Lung (tissue), 12 donors: ENCODE measurements around the gene PRDM16. TPM values are rescaled to one million over a fixed set of nuclear protein-coding genes. Genes with fewer than 3 reads are reported as not detected.
A peak's percentile ranks its signal among the peaks of the same experiment; 100 is the strongest.

Experiments
- ATAC-seq: fragments of 200-7000 bp; cut with Tn5 transposase; one replicate; pipeline ENCODE4 v1.9.1; 2020; ENCODE audit warnings: moderate number of reproducible peaks; ENCODE audit not compliant: insufficient read depth, low FRiP score
- DNase-seq, 3 donors: peaks; one replicate each; pipeline ENCODE4 v3.0.0-alpha.2; 2013 to 2017
- H3K27ac ChIP-seq, 2 donors: one replicate each; pipeline ENCODE4 v1.5.1; 2013; ENCODE audit warnings: mild to moderate bottlenecking in 2 of 2, moderate library complexity in 2 of 2, control low read depth in 1 of 2, inconsistent platforms in 1 of 2, low read depth in 1 of 2, low read length in 1 of 2
- H3K27me3 ChIP-seq, 3 donors: one replicate each; pipeline ENCODE4 v1.5.1; 2013; ENCODE audit warnings: low read length in 2 of 3; ENCODE audit not compliant: control insufficient read depth in 3 of 3, insufficient read depth in 3 of 3
- H3K36me3 ChIP-seq, 4 donors: one replicate each; pipeline ENCODE4 v1.5.1; 2013; ENCODE audit warnings: low read length in 4 of 4, mild to moderate bottlenecking in 1 of 4, moderate library complexity in 1 of 4; ENCODE audit not compliant: control insufficient read depth in 4 of 4, insufficient read depth in 4 of 4
- H3K4me1 ChIP-seq, 5 donors: one replicate each; pipeline ENCODE4 v1.5.1; 2013; ENCODE audit warnings: low read length in 5 of 5, mild to moderate bottlenecking in 2 of 5, moderate library complexity in 1 of 5; ENCODE audit not compliant: control insufficient read depth in 5 of 5, insufficient read depth in 5 of 5
- H3K4me3 ChIP-seq: one replicate; pipeline ENCODE4 v1.5.1; 2013; ENCODE audit warnings: mild to moderate bottlenecking, control low read depth, moderate library complexity
- H3K9ac ChIP-seq, 2 donors: one replicate each; pipeline ENCODE4 v1.5.1; 2013; ENCODE audit warnings: low read length in 2 of 2, control low read depth in 1 of 2; ENCODE audit not compliant: insufficient read depth in 1 of 2
- H3K9me3 ChIP-seq, 4 donors: one replicate each; pipeline ENCODE4 v1.5.1; 2013; ENCODE audit warnings: low read length in 3 of 4, mild to moderate bottlenecking in 1 of 4, moderate library complexity in 1 of 4; ENCODE audit not compliant: control insufficient read depth in 4 of 4, insufficient read depth in 3 of 4
- WGBS, 2 donors: extraction: QIAGEN DNeasy Blood & Tissue Kit; methylation state at CpG; one replicate each; pipeline ENCODE4 v1.1.7; 2013; 5-methylcytosine and 5-hydroxymethylcytosine counted together
- polyA plus RNA-seq, 2 donors: library from polyadenylated mRNA; stranded (reverse); fragments of 200-250 nt; gene quantifications; one replicate each; pipeline ENCODE4 v1.2.1, GENCODE V29; 2013
- total RNA-seq, 2 donors: library from RNA; depleted of rRNA in 1 of 2; stranded (reverse); fragments of >200 nt in 1 of 2; gene quantifications; one replicate each; pipeline ENCODE4 v1.2.1, GENCODE V29; 2014 to 2021
- TF ChIP-seq, protein P1 (sequence below): IDR thresholded peaks from 2 replicates; pipeline ENCODE4 v1.5.1; 2012; ENCODE audit warnings: mild to moderate bottlenecking; ENCODE audit errors: control extremely low read depth, extremely low read depth
- donor health status: control.
- donor health status: control.
- donor health status: Bipolar disorder and iron deficiency.
- donor health status: healthy.
- donor health status: DM: yes; HTN: yes; CAD: no.

Gene PRDM16
- total and polyA plus RNA-seq, 4 donors: 2.4 to 36.5 (median 13.1) TPM

DNA sequence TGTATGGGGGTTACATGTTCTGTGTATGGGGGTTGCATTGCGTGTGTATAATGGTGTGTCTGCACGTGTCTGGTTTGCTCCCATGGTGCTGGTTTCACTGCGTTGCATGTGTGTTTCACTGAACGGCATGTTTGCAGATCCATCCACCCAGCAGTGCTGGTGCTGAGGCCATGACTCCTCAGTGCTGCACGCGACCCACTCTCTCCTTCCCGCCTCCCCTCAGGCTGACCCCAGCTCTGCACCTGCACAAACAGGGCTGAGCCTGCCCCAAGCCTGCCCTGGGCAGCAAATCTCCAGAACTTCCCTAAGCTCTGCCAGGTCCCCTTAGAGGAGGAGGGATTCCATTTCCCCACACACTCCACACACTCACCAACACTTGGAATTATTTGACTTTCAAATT is 29.0 kb upstream of the PRDM16 start:
- DNase-seq: no peak
- TF ChIP-seq, protein P1, sequence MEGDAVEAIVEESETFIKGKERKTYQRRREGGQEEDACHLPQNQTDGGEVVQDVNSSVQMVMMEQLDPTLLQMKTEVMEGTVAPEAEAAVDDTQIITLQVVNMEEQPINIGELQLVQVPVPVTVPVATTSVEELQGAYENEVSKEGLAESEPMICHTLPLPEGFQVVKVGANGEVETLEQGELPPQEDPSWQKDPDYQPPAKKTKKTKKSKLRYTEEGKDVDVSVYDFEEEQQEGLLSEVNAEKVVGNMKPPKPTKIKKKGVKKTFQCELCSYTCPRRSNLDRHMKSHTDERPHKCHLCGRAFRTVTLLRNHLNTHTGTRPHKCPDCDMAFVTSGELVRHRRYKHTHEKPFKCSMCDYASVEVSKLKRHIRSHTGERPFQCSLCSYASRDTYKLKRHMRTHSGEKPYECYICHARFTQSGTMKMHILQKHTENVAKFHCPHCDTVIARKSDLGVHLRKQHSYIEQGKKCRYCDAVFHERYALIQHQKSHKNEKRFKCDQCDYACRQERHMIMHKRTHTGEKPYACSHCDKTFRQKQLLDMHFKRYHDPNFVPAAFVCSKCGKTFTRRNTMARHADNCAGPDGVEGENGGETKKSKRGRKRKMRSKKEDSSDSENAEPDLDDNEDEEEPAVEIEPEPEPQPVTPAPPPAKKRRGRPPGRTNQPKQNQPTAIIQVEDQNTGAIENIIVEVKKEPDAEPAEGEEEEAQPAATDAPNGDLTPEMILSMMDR: no peak
- peaks cover 0 to 23% (median 0%) of the 10 kb centered on the region in 5 donors for H3K4me1 ChIP-seq

DNA sequence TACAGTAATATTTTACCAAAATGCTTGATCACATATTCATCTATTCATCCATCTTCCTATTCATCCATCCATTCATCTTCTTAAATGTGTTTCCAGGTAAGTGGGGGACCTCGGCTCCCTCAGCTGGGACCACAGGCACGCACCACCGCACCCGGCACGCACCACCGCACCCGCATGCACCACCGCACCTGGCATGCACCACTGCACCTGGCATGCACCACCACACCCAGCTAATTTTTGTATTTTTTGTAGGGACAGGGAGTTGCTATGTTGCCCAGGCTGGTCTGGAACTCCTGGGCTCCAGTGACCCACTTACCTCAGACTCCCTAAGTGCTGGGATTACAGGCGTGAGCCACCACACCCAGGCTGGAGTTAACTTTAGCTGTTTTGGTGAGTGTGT is 26.5 kb upstream of the PRDM16 start:
- Histone ChIP-seq H3K27me3 (peaks cover 0 to 8% (median 5%) of the 10 kb centered on the region in 3 donors), H3K27ac (no peak overlapping the region), H3K4me1 (peaks cover 0 to 4% (median 0%) of the 10 kb centered on the region in 5 donors), H3K36me3 (no peaks in the 10 kb centered on the region), H3K9ac (no peak overlapping the region), H3K9me3 (no peaks in the 10 kb centered on the region), H3K4me3 (no peak overlapping the region)
- ATAC-seq (no peak), DNase-seq (no peak)
- WGBS, 2 donors: 93 to 97% methylated on average over 9 of the region's 9 CpGs
- TF ChIP-seq, protein P1: no peak

More for the DNA sequence above, 29.0 kb upstream of the PRDM16 start:
- Histone ChIP-seq H3K27ac (no peak overlapping the region), H3K36me3 (no peaks in the 10 kb centered on the region), H3K4me3 (no peak overlapping the region), H3K9ac (no peak overlapping the region), H3K27me3 (peaks cover 0 to 6% (median 5%) of the 10 kb centered on the region in 3 donors), H3K9me3 (no peaks in the 10 kb centered on the region)
- 86 to 90% methylated on average over 7 of the region's 7 CpGs for WGBS, 2 donors
- ATAC-seq: no peak

DNA sequence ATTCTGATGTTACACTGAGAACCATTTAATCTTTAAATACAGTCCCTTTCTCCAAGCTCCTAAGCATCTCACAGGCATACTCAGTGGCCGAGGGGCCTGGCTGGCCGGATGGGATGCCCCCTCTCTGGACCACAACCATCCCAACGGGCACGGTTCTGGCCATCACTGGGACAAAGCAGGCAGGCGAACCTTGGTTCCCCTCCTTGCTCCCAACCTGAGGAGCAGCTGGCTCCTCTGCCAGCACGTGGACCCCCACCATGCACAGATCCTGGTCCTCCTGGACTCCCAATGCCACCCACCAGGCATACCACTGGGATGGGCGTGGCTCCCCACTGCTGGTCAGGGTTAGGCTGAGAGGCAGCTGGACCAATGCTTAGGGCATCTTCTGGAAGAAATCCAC is 19.8 kb upstream of the PRDM16 start:
- H3K9me3 ChIP-seq: peaks cover 0 to 2% (median 0%) of the 10 kb centered on the region in 4 donors
- 78 to 88% methylated on average over 7 of the region's 7 CpGs for WGBS, 2 donors
- no peak overlapping the region for H3K9ac ChIP-seq
- no peak overlapping the region for H3K4me3 ChIP-seq
- TF ChIP-seq, protein P1: no peak
- ATAC-seq (no peak), DNase-seq (peak in 1 of 3 donors; percentile 11)
- H3K27me3 ChIP-seq: peaks cover 0 to 4% (median 2%) of the 10 kb centered on the region in 3 donors
- no peaks in the 10 kb centered on the region for H3K36me3 ChIP-seq
- no peaks in the 10 kb centered on the region for H3K4me1 ChIP-seq
- H3K27ac ChIP-seq: no peak overlapping the region

DNA sequence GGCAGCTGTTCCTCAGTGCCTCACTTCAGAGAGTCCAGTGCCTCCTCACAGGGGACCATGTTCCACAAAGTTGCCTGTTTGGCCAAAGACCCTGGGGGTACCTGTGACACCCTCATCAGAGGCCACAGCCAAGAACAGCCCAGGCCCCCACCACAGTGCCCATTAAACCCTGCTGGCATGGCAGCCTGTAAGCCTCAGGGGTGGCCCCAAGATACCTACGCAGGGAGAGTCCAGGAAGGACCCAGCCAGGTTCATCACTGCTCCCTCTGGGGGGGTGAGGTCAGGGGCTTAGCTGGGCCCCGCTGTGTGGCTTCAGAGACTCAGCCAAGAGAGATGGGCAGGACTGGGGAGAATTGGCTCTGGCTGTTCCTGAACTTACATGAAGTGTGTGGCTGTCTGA is 19.1 kb upstream of the PRDM16 start:
- H3K9me3 ChIP-seq: peaks cover 0 to 4% (median 0%) of the 10 kb centered on the region in 4 donors
- WGBS, 2 donors: 86 to 91% methylated on average over 2 of the region's 2 CpGs
- H3K4me3 ChIP-seq: no peak overlapping the region
- DNase-seq (no peak), ATAC-seq (no peak)
- H3K9ac ChIP-seq: no peak overlapping the region
- no peaks in the 10 kb centered on the region for H3K4me1 ChIP-seq
- no peaks in the 10 kb centered on the region for H3K36me3 ChIP-seq
- no peak overlapping the region for H3K27ac ChIP-seq
- TF ChIP-seq, protein P1: no peak
- peaks cover 0 to 4% (median 0%) of the 10 kb centered on the region in 3 donors for H3K27me3 ChIP-seq
